ENCODE measurements around the gene CLDN9. TPM values are rescaled to one million over a fixed set of nuclear protein-coding genes. Genes with fewer than 3 reads are reported as not detected.

Gene CLDN9
- total and polyA plus RNA-seq, 8 donors = 1.7 to 12.1 (median 3.0) TPM

- Histone ChIP-seq H3K9me3 (no peaks in the 10 kb centered on the region), H3K4me3 (no peak overlapping the region), H3K27ac (no peak overlapping the region), H3K36me3 (no peaks in the 10 kb centered on the region), H3K27me3 (peaks cover 0 to 12% (median 4%) of the 10 kb centered on the region in 4 donors), H3K4me1 (peaks cover 8 to 16% (median 11%) of the 10 kb centered on the region in 3 donors)
- 86 to 87% methylated on average over 15 of the region's 15 CpGs for WGBS, 2 donors
- intact Hi-C loops (cut with DNase I) = no loop called here
- no peak for TF ChIP-seq CTCF (IDR thresholded peaks at IDR 0.05)
- DNase-seq = peak in 3 of 6 donors; percentile 21 to 63 (median 52)
- no peak for ATAC-seq
- FAIRE-seq = no peak
These were observed 40.5 kb upstream of the CLDN9 start for GRCh38 chr16:2971985-2972784.

GRCh38 chr16:2973093-2973492 is 39.6 kb upstream of the CLDN9 start:
- Histone ChIP-seq H3K27me3 (peaks cover 0 to 2% (median 0%) of the 10 kb centered on the region in 4 donors), H3K9me3 (no peaks in the 10 kb centered on the region), H3K4me1 (peaks cover 15 to 26% (median 18%) of the 10 kb centered on the region in 3 donors), H3K27ac (no peak overlapping the region), H3K4me3 (no peak overlapping the region), H3K36me3 (no peaks in the 10 kb centered on the region)
- ATAC-seq (no peak), FAIRE-seq (no peak), DNase-seq (peak in 1 of 6 donors; percentile 32)
- WGBS, 2 donors = 73 to 78% methylated on average over 5 of the region's 5 CpGs
- TF ChIP-seq CTCF (IDR thresholded peaks at IDR 0.05) = no peak
- intact Hi-C loops (cut with DNase I) = no loop called here

GRCh38 chr16:2973605-2974318 is 39.0 kb upstream of the CLDN9 start:
- DNase-seq (no peak), FAIRE-seq (no peak), ATAC-seq (no peak)
- no peak overlapping the region for H3K4me3 ChIP-seq
- WGBS, 2 donors = 90 to 92% methylated on average over 15 to 17 of the region's 17 CpGs
- no peak for TF ChIP-seq CTCF (IDR thresholded peaks at IDR 0.05)
- no peaks in the 10 kb centered on the region for H3K9me3 ChIP-seq
- peaks cover 15 to 28% (median 20%) of the 10 kb centered on the region in 3 donors for H3K4me1 ChIP-seq
- no peaks in the 10 kb centered on the region for H3K36me3 ChIP-seq
- H3K27ac ChIP-seq = no peak overlapping the region
- intact Hi-C loops (cut with DNase I) = no loop called here
- no peaks in the 10 kb centered on the region for H3K27me3 ChIP-seq

GRCh38 chr16:2974319-2975056 is 38.2 kb upstream of the CLDN9 start:
- Histone ChIP-seq H3K4me1 (peaks cover 15 to 28% (median 20%) of the 10 kb centered on the region in 3 donors), H3K27ac (no peak overlapping the region), H3K9me3 (no peaks in the 10 kb centered on the region), H3K36me3 (no peaks in the 10 kb centered on the region), H3K27me3 (no peaks in the 10 kb centered on the region), H3K4me3 (no peak overlapping the region)
- DNase-seq = peak in 1 of 6 donors; percentile 45
- no peak for TF ChIP-seq CTCF (IDR thresholded peaks at IDR 0.05)
- no peak for FAIRE-seq
- intact Hi-C loops (cut with DNase I) = no loop called here
- WGBS, 2 donors = 93% methylated on average over 14 to 15 of the region's 15 CpGs
- no peak for ATAC-seq

Measured in pancreas (tissue), 10 donors.